MCF 10A (cell line): ENCODE data around the gene HYCC2. TPM values are rescaled to one million over a fixed set of nuclear protein-coding genes. Genes with fewer than 3 reads are reported as not detected.
"Not testable (repeated sequence)": the region's sequence is repeated elsewhere in the genome, so short reads cannot be mapped to it uniquely, and the experiment has no call there.

Experiments used
- BruUV-seq: library from RNA; stranded (reverse); fragments of 400-500 nt; replicated peaks from 2 replicates; lab custom pipeline; 2021; lab: Mats Ljungman, UMichigan
- CTCF ChIA-PET: fragments of 300-600 bp; sonication (Branson Sonifier 250); formaldehyde crosslinking; extraction: SDS; loops from one replicate; lab custom pipeline; 2021; ENCODE audit warnings: antibody characterized with exemption, inconsistent platforms; lab: Yijun Ruan, JAX
- POLR2A ChIA-PET: fragments of 300-600, 350-650 bp; sonication (Branson Sonifier 250); formaldehyde crosslinking; extraction: SDS; loops from one replicate; lab custom pipeline; 2020; ENCODE audit warnings: antibody characterized with exemption, inconsistent platforms; lab: Yijun Ruan, JAX
- DNase-seq: peaks from one replicate; pipeline ENCODE4 v3.0.0-alpha.2; 2018; ENCODE audit not compliant: unreplicated experiment
- H3K27ac Mint-ChIP-seq: one replicate; pipeline ENCODE4 v1.8.0; 2022; ENCODE audit warnings: mild to moderate bottlenecking, low read depth, mixed read lengths; ENCODE audit not compliant: unreplicated experiment
- H3K27me3 Mint-ChIP-seq: one replicate; pipeline ENCODE4 v1.8.0; 2022; ENCODE audit warnings: mixed read lengths; ENCODE audit not compliant: insufficient read depth, unreplicated experiment
- H3K36me3 Mint-ChIP-seq: one replicate; pipeline ENCODE4 v1.8.0; 2022; ENCODE audit warnings: mild to moderate bottlenecking, moderate library complexity, mixed read lengths; ENCODE audit not compliant: insufficient read depth, unreplicated experiment
- H3K4me1 Mint-ChIP-seq: one replicate; pipeline ENCODE4 v1.8.0; 2022; ENCODE audit warnings: mixed read lengths; ENCODE audit not compliant: insufficient read depth, unreplicated experiment
- H3K4me3 Mint-ChIP-seq: one replicate; pipeline ENCODE4 v1.8.0; 2022; ENCODE audit warnings: mild to moderate bottlenecking, moderate library complexity, mixed read lengths; ENCODE audit not compliant: unreplicated experiment
- H3K9me3 Mint-ChIP-seq: one replicate; pipeline ENCODE4 v1.8.0; 2022; ENCODE audit warnings: mixed read lengths; ENCODE audit not compliant: unreplicated experiment
- CTCF ChIP-seq: fragments of 200-600 bp; IDR thresholded peaks from one replicate; pipeline ENCODE4 v1.8.0; 2022; ENCODE audit warnings: antibody characterized with exemption, mild to moderate bottlenecking; ENCODE audit not compliant: unreplicated experiment
- intact Hi-C: fragments of 100-400 bp; cut with micrococcal nuclease; formaldehyde crosslinking; loops from 2 replicates; pipeline ENCODE4 v1.14.1; 2022
- total RNA-seq: library from RNA; stranded (reverse); gene quantifications from 2 replicates; pipeline ENCODE4 v1.2.3, GENCODE V29; 2022

Gene HYCC2
- total RNA-seq, 1 experiment from 2014 or later, result 13.7 TPM

- intact Hi-C loops, result no loop called here
- Mint-ChIP-seq H3K4me1 (no peaks in the 10 kb centered on the region), H3K27ac (no peak overlapping the region), H3K27me3 (no peaks in the 10 kb centered on the region), H3K36me3 (peaks cover 6% of the 10 kb centered on the region), H3K9me3 (no peaks in the 10 kb centered on the region), H3K4me3 (no peak overlapping the region)
- BruUV-seq, result no TSS peak
- ChIA-PET POLR2A (interaction anchor here (0.5 kb wide), 1 partner anchor 76 kb away, joined by 3 read pairs; no protein-coding TSS in a partner anchor), CTCF (interaction anchor here (1.0 to 1.1 kb wide), 2 partner anchors 10 to 76 kb away, joined by 4 read pairs; no protein-coding TSS in a partner anchor)
- TF ChIP-seq CTCF, result no peak
- DNase-seq, result no peak
Observed at GRCh38 chr2:201040867-201041628, 30.4 kb downstream of the HYCC2 start.

- no peak for TF ChIP-seq CTCF
- Mint-ChIP-seq H3K9me3 (no peaks in the 10 kb centered on the region), H3K4me3 (no peak overlapping the region), H3K36me3 (peaks cover 6% of the 10 kb centered on the region), H3K27me3 (no peaks in the 10 kb centered on the region), H3K27ac (no peak overlapping the region), H3K4me1 (no peaks in the 10 kb centered on the region)
- no peak for DNase-seq
- ChIA-PET CTCF (interaction anchor here (0.6 to 1.2 kb wide), 3 partner anchors 30 to 427 kb away, joined by 3 to 4 read pairs (median 3); no protein-coding TSS in a partner anchor), POLR2A (no interaction called here)
- intact Hi-C loops, result no loop called here
- no TSS peak for BruUV-seq
Observed at GRCh38 chr2:201038855-201039254, 32.6 kb downstream of the HYCC2 start.

- H3K4me3 Mint-ChIP-seq, intact Hi-C loops, H3K9me3 Mint-ChIP-seq, DNase-seq, POLR2A ChIA-PET, H3K36me3 Mint-ChIP-seq, H3K27me3 Mint-ChIP-seq, H3K4me1 Mint-ChIP-seq, H3K27ac Mint-ChIP-seq, CTCF ChIA-PET, BruUV-seq: not testable (repeated sequence)
Observed at GRCh38 chr2:201038361-201038760, 33.1 kb downstream of the HYCC2 start.

- BruUV-seq, DNase-seq, H3K36me3 Mint-ChIP-seq, H3K27ac Mint-ChIP-seq, H3K4me1 Mint-ChIP-seq, intact Hi-C loops, H3K4me3 Mint-ChIP-seq, CTCF ChIA-PET, H3K9me3 Mint-ChIP-seq, H3K27me3 Mint-ChIP-seq, POLR2A ChIA-PET: not testable (repeated sequence)
Observed at GRCh38 chr2:201034355-201034754, 37.1 kb downstream of the HYCC2 start.

GRCh38 chr2:201024518-201024917 lies 47.0 kb downstream of the HYCC2 start:
- H3K4me3 Mint-ChIP-seq, result no peak overlapping the region
- ChIA-PET CTCF (no interaction called here), POLR2A (interaction anchor here (0.6 to 1.2 kb wide), 2 partner anchors 14 to 24 kb away, joined by 3 to 4 read pairs; no protein-coding TSS in a partner anchor)
- BruUV-seq, result no TSS peak
- no peak for DNase-seq
- TF ChIP-seq CTCF, result no peak
- H3K27me3 Mint-ChIP-seq, result no peaks in the 10 kb centered on the region
- intact Hi-C loops, result no loop called here
- H3K4me1 Mint-ChIP-seq, result no peaks in the 10 kb centered on the region
- H3K27ac Mint-ChIP-seq, result no peak overlapping the region
- no peaks in the 10 kb centered on the region for H3K9me3 Mint-ChIP-seq
- H3K36me3 Mint-ChIP-seq, result peaks cover 19% of the 10 kb centered on the region
